ENCODE data around the gene PRR14. TPM values are rescaled to one million over a fixed set of nuclear protein-coding genes. Genes with fewer than 3 reads are reported as not detected.

The PRR14 gene
- 4.8 and 5.1 TPM in 2 replicates for total RNA-seq

DNA sequence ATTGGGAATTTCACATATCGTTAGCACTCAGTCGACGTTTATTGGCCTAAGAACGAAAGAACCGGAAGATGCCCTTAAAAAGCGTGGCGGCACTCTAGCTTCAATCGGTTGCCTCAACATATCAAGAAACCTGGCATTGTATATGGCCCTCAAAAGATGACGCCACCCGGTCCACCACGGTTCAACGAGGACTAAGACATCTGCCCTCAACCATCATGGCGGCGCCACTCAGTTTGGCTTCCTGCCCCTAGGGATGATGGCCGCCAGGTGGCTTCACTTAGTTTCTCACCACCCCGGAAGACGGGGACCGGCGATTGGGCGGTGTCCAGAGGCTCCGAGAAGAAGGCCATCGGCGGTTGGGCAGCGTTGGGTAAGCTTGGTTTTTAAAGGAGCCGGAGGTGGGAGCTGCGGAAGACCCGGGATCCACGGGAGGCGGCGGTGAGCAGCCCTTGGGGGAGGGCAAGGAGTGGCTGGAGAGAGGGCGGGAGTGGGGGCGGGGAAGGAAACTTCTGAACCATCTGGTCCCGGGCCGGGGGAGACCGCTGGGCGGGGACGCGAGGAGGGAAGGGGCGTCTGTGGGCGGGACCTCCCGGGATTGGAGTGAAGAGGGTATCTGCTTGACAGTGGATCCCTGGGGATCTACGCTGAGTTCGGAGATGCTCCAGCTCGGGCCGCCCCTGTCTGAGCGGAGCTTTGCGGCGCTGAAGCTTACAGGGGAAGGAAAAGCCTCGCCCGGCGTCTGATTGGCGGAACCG, at the start of gene PRR14:
TSS of gene PRR14 (plus strand) at position 592 of the 755 bp plus-strand sequence. CDS start 686 bp downstream, outside the sequence.

DNA sequence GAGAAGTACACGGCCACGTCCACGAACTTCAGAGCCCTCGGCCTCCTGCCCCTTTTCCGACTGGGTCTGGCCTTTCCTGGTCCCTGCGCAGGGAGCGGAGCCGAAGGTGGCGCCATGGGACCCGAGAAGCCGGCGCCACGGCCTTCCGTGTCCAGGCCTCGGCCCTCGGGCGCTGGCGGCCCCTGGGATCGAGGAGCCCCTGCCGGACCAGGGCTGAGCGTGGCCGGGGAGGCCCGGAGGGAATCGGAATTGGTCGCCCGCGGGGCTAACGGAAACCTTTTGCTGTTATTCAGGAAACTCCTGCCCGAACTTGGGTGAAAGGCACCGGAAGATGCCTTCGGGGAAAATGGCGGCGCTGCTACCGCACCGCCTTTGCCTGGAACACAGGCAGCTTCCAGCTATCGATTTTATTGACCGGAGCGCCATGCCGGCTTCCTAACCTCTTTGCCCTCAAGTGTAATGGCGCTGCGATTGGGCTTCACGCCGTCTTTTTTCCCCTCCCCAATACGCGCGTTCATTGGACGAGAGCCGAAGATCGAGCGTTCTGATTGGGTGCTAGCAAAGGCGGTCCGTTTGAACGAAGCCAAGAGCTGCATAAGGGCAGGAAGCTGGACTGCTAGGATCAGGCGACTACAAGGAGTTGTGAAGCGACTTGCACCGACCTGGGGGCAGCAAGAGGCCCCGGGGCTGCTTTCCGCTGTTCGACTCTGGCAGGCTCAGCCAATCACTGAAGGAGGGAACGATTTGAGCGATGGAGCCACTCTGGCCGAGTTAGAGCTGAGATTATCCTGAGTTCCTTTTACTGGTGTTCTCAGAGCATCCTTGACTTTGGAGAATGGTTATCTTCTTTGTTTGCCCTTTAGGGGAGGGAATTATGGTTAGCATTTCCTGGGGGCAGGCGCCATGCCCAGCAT, 40.6 kb upstream of the PRR14 start, which contains the start of gene ZNF689:
TSS of gene ZNF689 (minus strand) at position 464 of the 914 bp plus-strand sequence. CDS start at position 116, 348 bp downstream.

DNA sequence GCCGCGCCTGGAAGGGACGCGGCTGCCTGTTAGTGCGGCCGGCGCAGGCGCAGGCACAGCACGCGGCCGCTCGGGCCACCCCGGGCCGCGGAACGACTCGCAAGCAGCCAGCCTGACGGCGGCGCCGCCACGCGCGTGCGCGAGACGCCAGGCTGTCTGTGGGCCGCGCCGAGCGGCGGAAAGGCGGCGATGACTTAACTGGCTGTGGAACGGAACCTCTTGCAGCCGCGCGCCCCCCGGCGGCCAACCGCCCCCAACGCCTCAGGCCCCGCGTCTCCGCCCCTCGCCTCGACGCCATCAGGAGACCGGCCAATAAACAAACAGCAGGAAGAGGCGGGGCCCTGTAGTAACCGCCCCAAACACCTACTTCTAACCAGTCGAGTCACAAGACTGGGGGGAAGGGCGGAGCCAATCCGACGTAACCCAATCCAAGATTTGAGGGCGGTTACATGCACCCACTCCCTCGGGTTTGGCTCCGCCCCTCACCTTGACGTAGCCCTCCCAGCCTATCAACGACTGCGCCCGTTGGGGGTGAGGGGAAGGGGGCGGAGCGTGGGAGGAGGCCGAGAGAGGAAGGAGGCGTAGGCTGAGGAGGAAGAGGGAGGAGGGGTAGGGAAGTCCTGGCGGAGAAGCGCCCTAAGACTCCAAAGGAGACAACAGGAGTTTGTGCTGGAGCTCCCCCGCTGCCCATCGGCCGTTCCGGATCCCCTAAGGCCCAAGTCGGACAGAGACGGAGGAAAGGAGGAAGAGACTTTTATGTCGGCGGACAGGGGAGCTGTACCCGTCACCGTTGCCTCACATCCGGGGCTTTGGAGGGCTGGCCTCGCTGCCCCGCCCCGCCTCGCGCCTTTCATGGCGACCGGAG, 7.3 kb downstream of the PRR14 start, which contains the start of gene FBRS:
TSS of gene FBRS (plus strand) at position 566 of the 865 bp plus-strand sequence. CDS start 1,088 bp downstream, outside the sequence.

GRCh38 chr16:30698816-30699614, 48.3 kb downstream of the PRR14 start, which contains the start of gene SRCAP:
SRCAP (plus strand) TSS chr16:30699171; CDS start chr16:30700825, 1,654 bp downstream.

Other genes starting within 250 kb of the PRR14 start
- 14.2 and 17.1 TPM in 2 replicates for gene ZNF771, start 243.4 kb upstream of the PRR14 start, total RNA-seq
- 12.9 and 25.0 TPM in 2 replicates for gene DCTPP1, start 220.9 kb upstream of the PRR14 start, total RNA-seq
- gene SEPHS2, start 205.1 kb upstream of the PRR14 start, total RNA-seq: 16.5 and 26.6 TPM in 2 replicates
- gene ITGAL, start 178.2 kb upstream of the PRR14 start, total RNA-seq: not detected in 2 replicates
- gene ZNF768, start 124.4 kb upstream of the PRR14 start, total RNA-seq: 20.3 and 21.6 TPM in 2 replicates
- gene ZNF747, start 116.1 kb upstream of the PRR14 start, total RNA-seq: 6.5 and 10.6 TPM in 2 replicates
- gene ZNF764, start 92.6 kb upstream of the PRR14 start, total RNA-seq: 5.4 and 5.6 TPM in 2 replicates
- 8.9 and 10.3 TPM in 2 replicates for gene ZNF688, start 79.2 kb upstream of the PRR14 start, total RNA-seq
- gene ZNF785, start 65.3 kb upstream of the PRR14 start, total RNA-seq: 7.5 and 12.1 TPM in 2 replicates
- gene ZNF689, start 40.6 kb upstream of the PRR14 start, total RNA-seq: 4.1 and 4.4 TPM in 2 replicates
- gene FBRS, start 7.5 kb downstream of the PRR14 start, total RNA-seq: 16.8 and 27.6 TPM in 2 replicates
- gene SRCAP, start 48.2 kb downstream of the PRR14 start, total RNA-seq: 25.5 and 30.9 TPM in 2 replicates
- 25.4 and 31.5 TPM in 2 replicates for gene PHKG2, start 97.5 kb downstream of the PRR14 start, total RNA-seq
- 3.4 and 3.8 TPM in 2 replicates for gene CFAP119, start 111.1 kb downstream of the PRR14 start, total RNA-seq
- 86.2 and 88.5 TPM in 2 replicates for gene RNF40, start 111.4 kb downstream of the PRR14 start, total RNA-seq
- 7.3 and 7.9 TPM in 2 replicates for gene ZNF629, start 136.2 kb downstream of the PRR14 start, total RNA-seq
- gene BCL7C, start 243.1 kb downstream of the PRR14 start, total RNA-seq: 51.4 and 53.5 TPM in 2 replicates
- 2.2 and 3.0 TPM in 2 replicates for gene CTF1, start 245.7 kb downstream of the PRR14 start, total RNA-seq

All from uterine smooth muscle cell (primary cell).